WTC11 (cell line): ENCODE measurements around the gene GNAI3. TPM values are rescaled to one million over a fixed set of nuclear protein-coding genes. Genes with fewer than 3 reads are reported as not detected.

ENCODE experiments used
- ATAC-seq: fragments of 200-7000 bp; cut with Tn5 transposase; 2 replicates; pipeline ENCODE4 v1.10.0; 2021; ENCODE audit warnings: mild to moderate bottlenecking, moderate library complexity
- CTCF ChIA-PET: fragments of 300-600 bp; sonication (Branson Sonifier 250); formaldehyde crosslinking; loops from one replicate; lab custom pipeline; 2021; ENCODE audit warnings: antibody characterized with exemption; lab: Charles Lee
- POLR2A ChIA-PET: fragments of 350-600 bp; sonication (Branson Sonifier 250); formaldehyde crosslinking; loops from one replicate; lab custom pipeline; 2021; ENCODE audit warnings: antibody characterized with exemption; lab: Charles Lee
- DNase-seq: peaks from one replicate; pipeline ENCODE4 v3.0.0; 2021; ENCODE audit warnings: low spot score
- H3K27ac Mint-ChIP-seq: 2 replicates; pipeline ENCODE4 v1.8.0; 2021; ENCODE audit warnings: mixed read lengths
- H3K27me3 Mint-ChIP-seq: 2 replicates; pipeline ENCODE4 v1.8.0; 2021; ENCODE audit warnings: low read depth, mild to moderate bottlenecking, moderate library complexity, mixed read lengths
- H3K36me3 Mint-ChIP-seq: 2 replicates; pipeline ENCODE4 v1.8.0; 2021; ENCODE audit warnings: mixed read lengths
- H3K4me1 Mint-ChIP-seq: 2 replicates; pipeline ENCODE4 v1.8.0; 2022; ENCODE audit warnings: mixed read lengths
- H3K4me3 Mint-ChIP-seq: 2 replicates; pipeline ENCODE4 v1.8.0; 2021; ENCODE audit warnings: mild to moderate bottlenecking, moderate library complexity, mixed read lengths
- H3K9me3 Mint-ChIP-seq: 2 replicates; pipeline ENCODE4 v1.8.0; 2021; ENCODE audit warnings: mixed read lengths
- ATF1 ChIP-seq: sonication (generic); formaldehyde crosslinking; IDR thresholded peaks from 2 replicates; pipeline ENCODE4 v1.8.1; 2023; ENCODE audit warnings: mild to moderate bottlenecking, moderate library complexity, missing genetic modification reagents
- CTCF ChIP-seq: fragments of 200-600 bp; IDR thresholded peaks from 2 replicates; pipeline ENCODE4 v1.8.0; 2022; ENCODE audit warnings: antibody characterized with exemption
- ELF4 ChIP-seq: sonication (generic); formaldehyde crosslinking; IDR thresholded peaks from 2 replicates; pipeline ENCODE4 v1.8.1; 2022; ENCODE audit warnings: low read depth, mild to moderate bottlenecking, moderate library complexity, missing genetic modification reagents
- EMX1 ChIP-seq: fragments of 250-450 bp; sonication (Bioruptor Pico); IDR thresholded peaks from 2 replicates; pipeline ENCODE4 v1.8.0; 2021; ENCODE audit warnings: mild to moderate bottlenecking
- FOXP1 ChIP-seq: sonication (generic); formaldehyde crosslinking; IDR thresholded peaks from 2 replicates; pipeline ENCODE4 v1.8.0; 2022; ENCODE audit warnings: missing genetic modification reagents, mild to moderate bottlenecking, moderate library complexity, borderline replicate concordance
- GTF2I ChIP-seq: fragments of 250-450 bp; sonication (Bioruptor Pico); conservative IDR thresholded peaks from 2 replicates; pipeline ENCODE4 v1.4.0; 2021; ENCODE audit warnings: mild to moderate bottlenecking
- MAX ChIP-seq: sonication (generic); formaldehyde crosslinking; IDR thresholded peaks from 2 replicates; pipeline ENCODE4 v1.8.0; 2022; ENCODE audit warnings: mild to moderate bottlenecking, missing genetic modification reagents
- NFYB ChIP-seq: sonication (generic); formaldehyde crosslinking; conservative IDR thresholded peaks from 2 replicates; pipeline ENCODE4 v1.8.0; 2022; ENCODE audit warnings: low read depth, missing genetic modification reagents
- PRDM15 ChIP-seq: sonication (generic); formaldehyde crosslinking; IDR thresholded peaks from 2 replicates; pipeline ENCODE4 v1.8.0; 2022; ENCODE audit warnings: missing genetic modification reagents
- SMAD3 ChIP-seq: sonication (generic); formaldehyde crosslinking; IDR thresholded peaks from 2 replicates; pipeline ENCODE4 v1.8.0; 2022; ENCODE audit warnings: missing genetic modification reagents, mild to moderate bottlenecking, borderline replicate concordance
- SMAD4 ChIP-seq: sonication (generic); formaldehyde crosslinking; IDR thresholded peaks from 2 replicates; pipeline ENCODE4 v1.8.0; 2022; ENCODE audit warnings: mild to moderate bottlenecking, missing genetic modification reagents
- TCF7 ChIP-seq: sonication (generic); formaldehyde crosslinking; IDR thresholded peaks from 2 replicates; pipeline ENCODE4 v1.8.0; 2022; ENCODE audit warnings: mild to moderate bottlenecking, low read depth, missing genetic modification reagents, moderate library complexity
- TEAD1 ChIP-seq: sonication (generic); formaldehyde crosslinking; IDR thresholded peaks from 2 replicates; pipeline ENCODE4 v1.8.0; 2022; ENCODE audit warnings: mild to moderate bottlenecking, missing genetic modification reagents
- USF1 ChIP-seq: sonication (generic); formaldehyde crosslinking; IDR thresholded peaks from 2 replicates; pipeline ENCODE4 v1.8.0; 2022; ENCODE audit warnings: mild to moderate bottlenecking, missing genetic modification reagents
- ZNF396 ChIP-seq: fragments of 250-450 bp; sonication (Bioruptor Pico); IDR thresholded peaks from 2 replicates; pipeline ENCODE4 v1.8.0; 2021; ENCODE audit warnings: mild to moderate bottlenecking, moderate library complexity, borderline replicate concordance
- ZNF512 ChIP-seq: sonication (generic); formaldehyde crosslinking; IDR thresholded peaks from 2 replicates; pipeline ENCODE4 v1.8.1; 2022; ENCODE audit warnings: missing genetic modification reagents, borderline replicate concordance
- total RNA-seq: library from RNA; stranded (reverse); gene quantifications from 3 replicates; pipeline ENCODE4 v1.2.3, GENCODE V29; 2021

GNAI3 gene
- total RNA-seq, 1 experiment from 2014 or later, result 7.2 TPM

- no peaks in the 10 kb centered on the region for H3K27me3 Mint-ChIP-seq
- peaks cover 30% of the 10 kb centered on the region for H3K36me3 Mint-ChIP-seq
- H3K27ac Mint-ChIP-seq, result 0 out of 2 replicates have a peak overlapping the region, but pooled peaks have one; percentile 57
- TF ChIP-seq EMX1 (CRISPR knock-in tag) (no peak), GTF2I (CRISPR knock-in tag) (no peak), ZNF512 (CRISPR knock-in tag) (no peak), ELF4 (no peak), SMAD3 (CRISPR knock-in tag) (no peak), ZNF396 (CRISPR knock-in tag) (no peak), PRDM15 (CRISPR knock-in tag) (no peak)
- no peaks in the 10 kb centered on the region for H3K9me3 Mint-ChIP-seq
- peaks cover 10% of the 10 kb centered on the region for H3K4me1 Mint-ChIP-seq
- no peak for DNase-seq
- ChIA-PET POLR2A (no interaction called here), CTCF (interaction anchor here (0.5 to 4.6 kb wide), 28 partner anchors 7 to 405 kb away, joined by 3 to 100 read pairs (median 8); partner anchors contain the start of genes AHCYL1, AMPD2, GNAI3 and GNAT2)
- no peak overlapping the region for H3K4me3 Mint-ChIP-seq
- no peak for ATAC-seq
These were observed 81.1 kb downstream of the GNAI3 start for GRCh38 chr1:109629372-109630030.

GRCh38 chr1:109630081-109630897 is 81.9 kb downstream of the GNAI3 start:
- POLR2A ChIA-PET, result interaction anchor here (0.5 kb wide), 1 partner anchor 66 kb away, joined by 3 read pairs; no protein-coding TSS in a partner anchor
- no peaks in the 10 kb centered on the region for H3K9me3 Mint-ChIP-seq
- H3K4me3 Mint-ChIP-seq, result no peak overlapping the region
- H3K27me3 Mint-ChIP-seq, result no peaks in the 10 kb centered on the region
- H3K36me3 Mint-ChIP-seq, result peaks cover 30% of the 10 kb centered on the region
- peak overlapping the region; percentile 57; the same call in 1 of the 2 replicates for H3K27ac Mint-ChIP-seq
- H3K4me1 Mint-ChIP-seq, result peaks cover 17% of the 10 kb centered on the region
- CTCF ChIA-PET, result interaction anchor here (0.5 to 4.6 kb wide), 46 partner anchors 8 to 458 kb away, joined by 3 to 100 read pairs (median 6); partner anchors contain the start of genes AHCYL1, AMIGO1, AMPD2 and EPS8L3
- DNase-seq, result peak; percentile 67
- TF ChIP-seq CTCF (peak; percentile 56; the same call in 1 of the 2 replicates), SMAD4 (CRISPR knock-in tag) (no peak)
- ATAC-seq, result peak; percentile 23

DNA sequence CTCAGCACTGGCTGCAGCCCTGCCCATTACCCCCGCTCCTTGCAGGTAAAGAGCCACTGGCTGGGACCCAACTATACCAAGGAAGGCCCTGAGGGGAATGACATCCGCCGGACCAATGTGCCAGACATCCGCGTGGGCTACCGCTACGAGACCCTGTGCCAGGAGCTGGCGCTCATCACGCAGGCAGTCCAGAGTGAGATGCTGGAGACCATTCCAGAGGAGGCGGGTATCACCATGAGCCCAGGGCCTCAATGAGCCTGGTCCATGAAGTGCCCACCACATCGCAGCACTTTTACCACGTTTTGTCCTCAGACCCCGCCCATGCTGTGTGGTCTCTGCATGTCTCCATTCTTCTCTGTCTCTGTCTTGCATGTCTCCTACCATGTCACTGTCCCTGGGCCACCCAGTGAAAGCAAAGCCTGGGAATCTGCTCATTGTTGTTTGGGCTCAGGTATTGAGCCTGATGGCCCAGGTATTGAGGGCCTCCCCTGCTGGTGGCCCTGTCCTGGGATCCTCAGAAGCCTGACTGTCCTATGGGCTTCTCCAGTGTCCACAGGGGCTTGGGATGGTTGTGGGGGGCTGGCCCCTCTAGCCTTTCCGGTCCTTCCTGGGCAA is 82.6 kb downstream of the GNAI3 start:
- POLR2A ChIA-PET, result interaction anchor here (0.5 kb wide), 1 partner anchor 67 kb away, joined by 3 read pairs; no protein-coding TSS in a partner anchor
- peaks cover 18% of the 10 kb centered on the region for H3K4me1 Mint-ChIP-seq
- TF ChIP-seq USF1 (CRISPR knock-in tag) (no peak), MAX (no peak), ATF1 (CRISPR knock-in tag) (no peak), FOXP1 (no peak), EMX1 (CRISPR knock-in tag) (no peak), TEAD1 (CRISPR knock-in tag) (no peak), NFYB (CRISPR knock-in tag) (no peak), TCF7 (CRISPR knock-in tag) (no peak)
- TF ChIP-seq, all 79 proteins: peak for 0
- no peaks in the 10 kb centered on the region for H3K27me3 Mint-ChIP-seq
- DNase-seq (no peak), ATAC-seq (no peak)
- no peak overlapping the region for H3K4me3 Mint-ChIP-seq
- no peak overlapping the region for H3K27ac Mint-ChIP-seq
- H3K36me3 Mint-ChIP-seq, result peaks cover 30% of the 10 kb centered on the region
- H3K9me3 Mint-ChIP-seq, result no peaks in the 10 kb centered on the region
- CTCF ChIA-PET, result interaction anchor here (0.6 to 4.6 kb wide), 43 partner anchors 9 to 457 kb away, joined by 3 to 100 read pairs (median 6); partner anchors contain the start of genes AHCYL1, AMIGO1, AMPD2 and EPS8L3
